LNCaP clone FGC (cell line): ENCODE measurements around the gene ZNF431.

Source experiments
- DNase-seq: peaks from one replicate; pipeline ENCODE4 v3.0.0-alpha.2; 2011; ENCODE audit warnings: low read depth
- H3K4me3 ChIP-seq: 2 replicates; pipeline ENCODE4 v1.5.1; 2011; ENCODE audit warnings: mild to moderate bottlenecking, low read depth, low read length, control low read depth
- CTCF ChIP-seq: IDR thresholded peaks from 2 replicates; pipeline ENCODE4 v1.5.1; 2012; ENCODE audit warnings: mild to moderate bottlenecking; ENCODE audit not compliant: control insufficient read depth, insufficient read depth; ENCODE audit errors: extremely low read depth

ZNF431 gene

DNA sequence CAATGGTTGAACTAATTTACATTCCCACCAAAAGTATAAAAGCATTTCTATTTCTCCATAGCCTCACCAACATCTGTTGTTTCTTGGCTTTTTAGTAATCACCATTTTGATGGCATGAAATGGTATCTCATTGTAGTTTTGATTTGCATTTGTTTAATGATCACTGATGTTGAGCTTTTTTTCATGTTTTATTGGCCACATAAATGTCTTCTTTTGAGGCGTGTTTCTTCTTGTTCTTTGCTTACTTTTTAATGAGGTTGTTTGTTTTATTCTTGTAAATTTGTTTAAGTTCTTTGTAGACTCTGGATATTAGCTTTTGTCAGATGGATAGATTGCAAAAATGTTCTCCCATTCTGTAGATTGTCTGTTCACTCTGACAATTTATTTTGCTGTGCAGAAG is 31.7 kb upstream of the ZNF431 start:
- DNase-seq, result peak; percentile 79

DNA sequence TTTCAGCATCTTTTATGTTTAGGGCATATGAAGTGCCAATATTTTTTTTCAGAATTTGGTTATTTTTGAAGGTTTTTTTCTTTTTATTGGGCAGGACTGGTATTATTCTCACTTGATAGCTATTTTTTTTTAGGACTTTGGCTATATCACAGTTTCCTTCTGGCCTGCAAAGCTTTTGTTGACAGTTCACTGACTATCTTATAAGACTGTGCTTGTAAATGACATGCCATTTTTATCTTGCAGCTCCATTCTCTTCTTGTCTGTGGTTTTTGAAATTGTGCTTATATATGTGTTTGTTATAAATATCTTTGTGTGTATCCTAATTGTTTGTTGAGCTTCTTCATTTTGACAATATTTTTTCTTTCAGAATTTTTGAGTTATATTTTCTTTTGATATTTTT is 26.4 kb upstream of the ZNF431 start:
- no peak overlapping the region for H3K4me3 ChIP-seq
- TF ChIP-seq CTCF, result no peak
- DNase-seq, result no peak

More for the DNA sequence above, 31.7 kb upstream of the ZNF431 start:
- no peak overlapping the region for H3K4me3 ChIP-seq
- TF ChIP-seq CTCF, result no peak

GRCh38 chr19:21117041-21117907 is 24.6 kb upstream of the ZNF431 start:
- DNase-seq, result no peak
- TF ChIP-seq CTCF, result no peak

DNA sequence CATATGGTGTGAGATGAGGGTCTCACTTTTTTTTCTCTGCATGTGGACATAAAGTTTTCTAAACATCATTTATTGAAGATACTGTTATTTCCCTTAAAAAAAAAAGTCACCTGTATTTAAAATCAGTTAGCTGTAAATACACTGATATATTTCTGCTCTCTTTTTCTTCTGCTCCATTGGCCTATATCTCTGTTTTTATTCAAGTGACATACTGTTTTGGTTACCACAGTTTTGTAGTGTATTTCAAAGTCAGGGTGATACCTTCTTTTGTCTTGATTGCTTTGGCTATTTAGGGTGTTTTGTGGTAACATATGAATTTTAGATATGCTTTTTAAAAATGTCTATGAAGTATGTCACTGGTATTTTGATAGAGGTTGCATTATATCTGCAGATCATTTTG is 15.8 kb upstream of the ZNF431 start:
- no peak overlapping the region for H3K4me3 ChIP-seq
- TF ChIP-seq CTCF, result no peak
- DNase-seq, result no peak

More at GRCh38 chr19:21117041-21117907, 24.6 kb upstream of the ZNF431 start:
- H3K4me3 ChIP-seq, result no peak overlapping the region

DNA sequence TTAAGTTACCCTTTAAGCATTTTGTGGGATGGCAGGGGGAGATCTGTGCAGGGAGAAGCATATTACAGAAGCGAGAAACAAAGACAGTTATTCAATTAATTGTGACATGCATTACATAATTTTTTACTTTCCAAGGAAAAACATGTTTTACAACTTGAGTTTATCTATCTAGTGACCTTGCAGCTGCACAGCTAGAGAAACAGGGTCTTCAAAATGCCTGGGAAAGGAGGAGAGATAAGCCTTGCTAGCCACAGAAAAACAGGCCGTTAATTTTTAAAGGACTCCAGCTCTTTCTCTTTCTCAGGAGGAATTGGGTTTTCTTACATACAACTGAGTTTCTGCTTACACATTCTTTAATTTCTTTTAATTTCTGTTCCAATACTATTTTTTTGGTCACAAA is 14.8 kb upstream of the ZNF431 start:
- no peak for DNase-seq
- no peak overlapping the region for H3K4me3 ChIP-seq
- no peak for TF ChIP-seq CTCF

- no peak overlapping the region for H3K4me3 ChIP-seq
- no peak for TF ChIP-seq CTCF
- no peak for DNase-seq
Observed at GRCh38 chr19:21127898-21128297, 13.9 kb upstream of the ZNF431 start.
